WTC11 (cell line): ENCODE data around the gene AADACL4. TPM values are rescaled to one million over a fixed set of nuclear protein-coding genes. Genes with fewer than 3 reads are reported as not detected.
A peak's percentile ranks its signal among the peaks of the same experiment; 100 is the strongest.
"Not testable (repeated sequence)": the region's sequence is repeated elsewhere in the genome, so short reads cannot be mapped to it uniquely, and the experiment has no call there.

Experiments used
- ATAC-seq: fragments of 200-7000 bp; cut with Tn5 transposase; 2 replicates; pipeline ENCODE4 v1.10.0; 2021; ENCODE audit warnings: mild to moderate bottlenecking, moderate library complexity
- CTCF ChIA-PET: fragments of 300-600 bp; sonication (Branson Sonifier 250); formaldehyde crosslinking; loops from one replicate; lab custom pipeline; 2021; ENCODE audit warnings: antibody characterized with exemption; lab: Charles Lee
- POLR2A ChIA-PET: fragments of 350-600 bp; sonication (Branson Sonifier 250); formaldehyde crosslinking; loops from one replicate; lab custom pipeline; 2021; ENCODE audit warnings: antibody characterized with exemption; lab: Charles Lee
- DNase-seq: peaks from one replicate; pipeline ENCODE4 v3.0.0; 2021; ENCODE audit warnings: low spot score
- H3K27ac Mint-ChIP-seq: 2 replicates; pipeline ENCODE4 v1.8.0; 2021; ENCODE audit warnings: mixed read lengths
- H3K27me3 Mint-ChIP-seq: 2 replicates; pipeline ENCODE4 v1.8.0; 2021; ENCODE audit warnings: low read depth, mild to moderate bottlenecking, moderate library complexity, mixed read lengths
- H3K36me3 Mint-ChIP-seq: 2 replicates; pipeline ENCODE4 v1.8.0; 2021; ENCODE audit warnings: mixed read lengths
- H3K4me1 Mint-ChIP-seq: 2 replicates; pipeline ENCODE4 v1.8.0; 2022; ENCODE audit warnings: mixed read lengths
- H3K4me3 Mint-ChIP-seq: 2 replicates; pipeline ENCODE4 v1.8.0; 2021; ENCODE audit warnings: mild to moderate bottlenecking, moderate library complexity, mixed read lengths
- H3K9me3 Mint-ChIP-seq: 2 replicates; pipeline ENCODE4 v1.8.0; 2021; ENCODE audit warnings: mixed read lengths
- AR ChIP-seq: fragments of 250-450 bp; sonication (Bioruptor Pico); IDR thresholded peaks from 2 replicates; pipeline ENCODE4 v1.9.0; 2021; ENCODE audit warnings: mild to moderate bottlenecking
- ATF2 ChIP-seq: sonication (generic); formaldehyde crosslinking; IDR thresholded peaks from 2 replicates; pipeline ENCODE4 v1.8.1; 2022; ENCODE audit warnings: low read depth, missing genetic modification reagents, borderline replicate concordance
- CREB1 ChIP-seq: sonication (generic); formaldehyde crosslinking; IDR thresholded peaks from 2 replicates; pipeline ENCODE4 v1.8.0; 2023; ENCODE audit warnings: mild to moderate bottlenecking, missing genetic modification reagents
- FOXK1 ChIP-seq: sonication (generic); formaldehyde crosslinking; IDR thresholded peaks from 2 replicates; pipeline ENCODE4 v1.8.0; 2022; ENCODE audit warnings: mild to moderate bottlenecking, moderate library complexity, missing genetic modification reagents
- GRHL2 ChIP-seq: fragments of 250-450 bp; sonication (Bioruptor Pico); IDR thresholded peaks from 2 replicates; pipeline ENCODE4 v1.8.0; 2022; ENCODE audit warnings: mild to moderate bottlenecking, moderate library complexity; ENCODE audit not compliant: insufficient replicate concordance, severe bottlenecking
- JUN ChIP-seq: sonication (generic); formaldehyde crosslinking; IDR thresholded peaks from 2 replicates; pipeline ENCODE4 v1.8.0; 2023; ENCODE audit warnings: mild to moderate bottlenecking, missing genetic modification reagents
- NR3C1 ChIP-seq: sonication (generic); formaldehyde crosslinking; conservative IDR thresholded peaks from 2 replicates; pipeline ENCODE4 v1.8.1; 2023; ENCODE audit warnings: low read depth, mild to moderate bottlenecking, missing genetic modification reagents
- PRRX2 ChIP-seq: fragments of 250-450 bp; sonication (Bioruptor Pico); IDR thresholded peaks from 2 replicates; pipeline ENCODE4 v1.8.0; 2021; ENCODE audit warnings: mild to moderate bottlenecking
- SP1 ChIP-seq: sonication (generic); formaldehyde crosslinking; conservative IDR thresholded peaks from 2 replicates; pipeline ENCODE4 v1.8.1; 2022; ENCODE audit warnings: missing genetic modification reagents
- ZBTB43 ChIP-seq: sonication (generic); formaldehyde crosslinking; IDR thresholded peaks from 2 replicates; pipeline ENCODE4 v1.8.1; 2023; ENCODE audit warnings: mild to moderate bottlenecking, missing genetic modification reagents
- ZNF121 ChIP-seq: sonication (generic); formaldehyde crosslinking; IDR thresholded peaks from 2 replicates; pipeline ENCODE4 v1.8.0; 2023; ENCODE audit warnings: missing genetic modification reagents
- ZNF317 ChIP-seq: sonication (generic); formaldehyde crosslinking; IDR thresholded peaks from 2 replicates; pipeline ENCODE4 v1.8.1; 2023; ENCODE audit warnings: low read depth, mild to moderate bottlenecking, moderate library complexity, missing genetic modification reagents, borderline replicate concordance
- total RNA-seq: library from RNA; stranded (reverse); gene quantifications from 3 replicates; pipeline ENCODE4 v1.2.3, GENCODE V29; 2021

AADACL4 gene
- total RNA-seq, 1 experiment from 2014 or later: 0.11 TPM

- no peak for TF ChIP-seq AR (CRISPR knock-in tag)
- TF ChIP-seq GRHL2 (CRISPR knock-in tag): no peak
- no peak for TF ChIP-seq FOXK1 (CRISPR knock-in tag)
- no peak for TF ChIP-seq CREB1 (CRISPR knock-in tag)
Measured at GRCh38 chr1:12712929-12713328, 69.0 kb downstream of the AADACL4 start (continued).

GRCh38 chr1:12713651-12714050 lies 69.8 kb downstream of the AADACL4 start:
- peak overlapping the region; percentile 21; the same call in 1 of the 2 replicates for H3K4me3 Mint-ChIP-seq
- ATAC-seq, DNase-seq, H3K27me3 Mint-ChIP-seq, POLR2A ChIA-PET, H3K36me3 Mint-ChIP-seq, H3K9me3 Mint-ChIP-seq: not testable (repeated sequence)
- peak overlapping the region; percentile 88 for H3K27ac Mint-ChIP-seq
- CTCF ChIA-PET: interaction anchor here (1.3 kb wide), 1 partner anchor 55 kb away, joined by 3 read pairs; no protein-coding TSS in a partner anchor
- peaks cover 79% of the 10 kb centered on the region for H3K4me1 Mint-ChIP-seq

GRCh38 chr1:12714710-12715475 lies 71.0 kb downstream of the AADACL4 start:
- ATAC-seq: no peak
- no peak overlapping the region for H3K4me3 Mint-ChIP-seq
- no peaks in the 10 kb centered on the region for H3K36me3 Mint-ChIP-seq
- peaks cover 89% of the 10 kb centered on the region for H3K4me1 Mint-ChIP-seq
- CTCF ChIA-PET: interaction anchor here (1.3 kb wide), 1 partner anchor 56 kb away, joined by 3 read pairs; no protein-coding TSS in a partner anchor
- TF ChIP-seq ZNF317 (CRISPR knock-in tag): peak; percentile 80
- no peak for TF ChIP-seq AR (CRISPR knock-in tag)
- TF ChIP-seq, all 79 proteins: peak for 1
- H3K9me3 Mint-ChIP-seq: peaks cover 6% of the 10 kb centered on the region; the same call in 1 of the 2 replicates
- H3K27ac Mint-ChIP-seq: peak overlapping the region; percentile 91
- H3K27me3 Mint-ChIP-seq: no peaks in the 10 kb centered on the region
- no peak for DNase-seq
- POLR2A ChIA-PET: no interaction called here

- CTCF ChIA-PET: interaction anchor here (1.7 kb wide), 1 partner anchor 14 kb away, joined by 4 read pairs; no protein-coding TSS in a partner anchor
- no peak for TF ChIP-seq NR3C1 (CRISPR knock-in tag)
- TF ChIP-seq ATF2 (CRISPR knock-in tag): no peak
- TF ChIP-seq ZNF121: peak; percentile 50; the same call in 1 of the 2 replicates
- no peak for TF ChIP-seq PRRX2 (CRISPR knock-in tag)
- TF ChIP-seq ZBTB43 (CRISPR knock-in tag): no peak
- no peak for TF ChIP-seq JUN (CRISPR knock-in tag)
- no peak for TF ChIP-seq SP1
- Mint-ChIP-seq H3K4me1 (peaks cover 90% of the 10 kb centered on the region), H3K27me3 (no peaks in the 10 kb centered on the region), H3K27ac (peak within 1 kb of the TSS; percentile 91), H3K9me3 (no peaks in the 10 kb centered on the region), H3K36me3 (no peaks in the 10 kb centered on the region), H3K4me3 (peak within 1 kb of the TSS; percentile 30; the same call in 1 of the 2 replicates)
- no peak for ATAC-seq
- POLR2A ChIA-PET: no interaction called here
- DNase-seq: no peak
Measured at GRCh38 chr1:12715896-12716437, 72.1 kb downstream of the AADACL4 start, which contains the start of gene AADACL3. AADACL3 (plus strand) TSS chr1:12716110; CDS start chr1:12716177, 67 bp downstream.
